Lower lobe of right lung (tissue), 2 donors: Measurements from ENCODE around the gene HOXA6. TPM values are rescaled to one million over a fixed set of nuclear protein-coding genes. Genes with fewer than 3 reads are reported as not detected.

Experiments
- ATAC-seq, 2 donors: fragments of 200-7000 bp; cut with Tn5 transposase; one replicate each; pipeline ENCODE4 v1.9.1; 2020 to 2022; ENCODE audit warnings: mild to moderate bottlenecking in 2 of 2, moderate library complexity in 2 of 2
- DNase-seq: peaks from one replicate; pipeline ENCODE4 v3.0.0-alpha.2; 2020
- H3K27ac ChIP-seq: fragments of 200-600 bp; one replicate; pipeline ENCODE4 v1.8.0; 2022
- H3K27me3 ChIP-seq: fragments of 200-600 bp; one replicate; pipeline ENCODE4 v1.8.0; 2022; ENCODE audit warnings: low read depth
- H3K36me3 ChIP-seq: fragments of 200-600 bp; one replicate; pipeline ENCODE4 v1.8.0; 2022; ENCODE audit warnings: mild to moderate bottlenecking
- H3K4me1 ChIP-seq: fragments of 200-600 bp; one replicate; pipeline ENCODE4 v1.8.0; 2022
- H3K4me3 ChIP-seq: fragments of 200-600 bp; one replicate; pipeline ENCODE4 v1.8.0; 2022; ENCODE audit warnings: mild to moderate bottlenecking
- H3K9me3 ChIP-seq: fragments of 200-600 bp; one replicate; pipeline ENCODE4 v1.8.0; 2022
- CTCF ChIP-seq: fragments of 200-600 bp; IDR thresholded peaks from one replicate; pipeline ENCODE4 v1.8.0; 2022; ENCODE audit warnings: antibody characterized with exemption, mild to moderate bottlenecking
- intact Hi-C: fragments of 100-400 bp; cut with DNase I; formaldehyde crosslinking; loops from one replicate; pipeline ENCODE4 v1.11.0; 2022
- total RNA-seq: library from RNA; stranded (reverse); fragmentation: NEBNext Ultra II Directional; extraction: Animal tissue kit (Norgen Biotek cat#: 25700); gene quantifications from one replicate; pipeline ENCODE4 v1.2.1, GENCODE V29; 2021
- donor health status: DM: no; HTN: yes; CAD: no; lungs with severe emphysema.

HOXA6 gene
- total RNA-seq, 1 donor from 2014 or later: 4.6 TPM

GRCh38 chr7:27145165-27145913 is 2.2 kb downstream of the HOXA6 start:
- Histone ChIP-seq H3K9me3 (no peaks in the 10 kb centered on the region), H3K4me1 (peaks cover 26% of the 10 kb centered on the region), H3K4me3 (peak overlapping the region; percentile 70), H3K36me3 (no peaks in the 10 kb centered on the region), H3K27me3 (peaks cover 78% of the 10 kb centered on the region), H3K27ac (peak overlapping the region; percentile 89)
- TF ChIP-seq CTCF: no peak
- no peak for DNase-seq
- no peak for ATAC-seq
- intact Hi-C loops: no loop called here

GRCh38 chr7:27144781-27145164 is 2.8 kb downstream of the HOXA6 start:
- Histone ChIP-seq H3K27ac (peak overlapping the region; percentile 89), H3K27me3 (peaks cover 72% of the 10 kb centered on the region), H3K9me3 (no peaks in the 10 kb centered on the region), H3K4me1 (peaks cover 21% of the 10 kb centered on the region), H3K4me3 (peak overlapping the region; percentile 70), H3K36me3 (no peaks in the 10 kb centered on the region)
- ATAC-seq (no peak), DNase-seq (no peak)
- no peak for TF ChIP-seq CTCF
- intact Hi-C loops: loop anchor here (5.0 kb wide), 1 partner anchor 287 kb away; no protein-coding TSS in a partner anchor

- Histone ChIP-seq H3K36me3 (no peaks in the 10 kb centered on the region), H3K4me1 (peaks cover 21% of the 10 kb centered on the region), H3K27me3 (peaks cover 73% of the 10 kb centered on the region), H3K27ac (peak overlapping the region; percentile 89), H3K4me3 (peak overlapping the region; percentile 70), H3K9me3 (no peaks in the 10 kb centered on the region)
- intact Hi-C loops: loop anchor here (5.0 kb wide), 1 partner anchor 287 kb away; no protein-coding TSS in a partner anchor
- no peak for TF ChIP-seq CTCF
- ATAC-seq (no peak), DNase-seq (no peak)
These were observed 3.4 kb downstream of the HOXA6 start for GRCh38 chr7:27143950-27144780.

- Histone ChIP-seq H3K36me3 (no peaks in the 10 kb centered on the region), H3K27ac (peak within 1 kb of the TSS; percentile 95), H3K4me1 (peaks cover 18% of the 10 kb centered on the region), H3K9me3 (no peaks in the 10 kb centered on the region), H3K4me3 (peak within 1 kb of the TSS; percentile 70), H3K27me3 (peaks cover 68% of the 10 kb centered on the region)
- peak; percentile 85 for TF ChIP-seq CTCF
- no peak for DNase-seq
- intact Hi-C loops: loop anchor here (5.0 kb wide), 1 partner anchor 286 kb away; no protein-coding TSS in a partner anchor
- peak; percentile 79 to 81 for ATAC-seq
These were observed 4.3 kb downstream of the HOXA6 start, which contains the start of gene HOXA5 for GRCh38 chr7:27143023-27143949. TSS of gene HOXA5 (minus strand) at chr7:27143681. CDS start at chr7:27143607, 74 bp downstream.

GRCh38 chr7:27142580-27143022 is 5.0 kb downstream of the HOXA6 start:
- peak overlapping the region; percentile 70 for H3K4me3 ChIP-seq
- intact Hi-C loops: loop anchor here (5.0 kb wide), 1 partner anchor 285 kb away; no protein-coding TSS in a partner anchor
- TF ChIP-seq CTCF: no peak
- peak overlapping the region; percentile 95 for H3K27ac ChIP-seq
- DNase-seq (no peak), ATAC-seq (peak in 1 of 2 donors; percentile 6)
- H3K9me3 ChIP-seq: no peaks in the 10 kb centered on the region
- peaks cover 15% of the 10 kb centered on the region for H3K4me1 ChIP-seq
- peaks cover 61% of the 10 kb centered on the region for H3K27me3 ChIP-seq
- H3K36me3 ChIP-seq: no peaks in the 10 kb centered on the region
